ENCODE results near the gene EPPIN.
A peak's percentile ranks its signal among the peaks of the same experiment; 100 is the strongest.
"Not testable (repeated sequence)": the region's sequence is repeated elsewhere in the genome, so short reads cannot be mapped to it uniquely, and the experiment has no call there.

EPPIN gene

GRCh38 chr20:45547206-45547770 is at the start of gene EPPIN:
TSS of gene EPPIN (minus strand) at chr20:45547401. CDS start at chr20:45547357, 44 bp downstream.
- no peak for TF ChIP-seq CTCF (IDR thresholded peaks at IDR 0.05; ENCODE audit: low read length, missing control alignments)
- H3K4me3 ChIP-seq (replicated peaks; ENCODE audit: low read depth, low read length): no peak within 1 kb of the TSS
- no peak for DNase-seq (ENCODE audit: low read depth)

GRCh38 chr20:45595235-45595634 is 48.0 kb upstream of the EPPIN start:
- no peak for TF ChIP-seq CTCF (IDR thresholded peaks at IDR 0.05; ENCODE audit: low read length, missing control alignments)
- no peak overlapping the region for H3K4me3 ChIP-seq (replicated peaks; ENCODE audit: low read depth, low read length)
- DNase-seq (ENCODE audit: low read depth): no peak

- H3K4me3 ChIP-seq (replicated peaks; ENCODE audit: low read depth, low read length): no peak overlapping the region
- TF ChIP-seq CTCF (IDR thresholded peaks at IDR 0.05; ENCODE audit: low read length, missing control alignments): no peak
- no peak for DNase-seq (ENCODE audit: low read depth)
These were observed 46.3 kb upstream of the EPPIN start for GRCh38 chr20:45593498-45593897.

DNA sequence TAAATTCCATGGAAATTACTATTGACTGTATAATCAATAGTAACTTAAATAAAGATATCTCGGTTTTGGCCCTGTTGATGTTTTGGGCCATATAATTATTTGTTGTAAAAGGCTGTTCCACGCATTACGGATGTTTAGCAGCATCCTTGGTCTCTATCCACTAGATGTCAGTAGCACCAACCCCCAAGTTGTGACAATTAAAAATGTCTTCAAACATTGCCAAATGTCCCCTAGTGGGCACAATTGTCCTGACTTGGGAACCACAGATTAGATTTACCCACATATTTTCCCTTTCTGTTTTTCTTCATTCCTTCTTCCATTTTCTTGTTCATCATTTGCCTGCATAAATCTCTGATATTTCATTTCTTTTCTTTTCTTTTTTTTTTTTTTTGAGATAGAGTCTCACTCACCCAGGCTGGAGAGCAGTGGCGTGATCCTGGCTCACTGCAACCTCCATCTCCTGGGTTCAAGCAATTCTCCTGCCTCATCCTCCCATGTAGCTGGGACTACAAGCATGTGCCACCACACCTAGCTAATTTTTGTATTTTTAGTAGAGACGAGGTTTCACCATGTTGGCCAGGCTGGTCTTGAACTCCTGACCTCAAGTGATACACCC is 45.5 kb upstream of the EPPIN start:
- TF ChIP-seq CTCF (IDR thresholded peaks at IDR 0.05; ENCODE audit: low read length, missing control alignments): peak; percentile 58
- peak; percentile 47 for DNase-seq (ENCODE audit: low read depth)
- H3K4me3 ChIP-seq (replicated peaks; ENCODE audit: low read depth, low read length): no peak overlapping the region

DNA sequence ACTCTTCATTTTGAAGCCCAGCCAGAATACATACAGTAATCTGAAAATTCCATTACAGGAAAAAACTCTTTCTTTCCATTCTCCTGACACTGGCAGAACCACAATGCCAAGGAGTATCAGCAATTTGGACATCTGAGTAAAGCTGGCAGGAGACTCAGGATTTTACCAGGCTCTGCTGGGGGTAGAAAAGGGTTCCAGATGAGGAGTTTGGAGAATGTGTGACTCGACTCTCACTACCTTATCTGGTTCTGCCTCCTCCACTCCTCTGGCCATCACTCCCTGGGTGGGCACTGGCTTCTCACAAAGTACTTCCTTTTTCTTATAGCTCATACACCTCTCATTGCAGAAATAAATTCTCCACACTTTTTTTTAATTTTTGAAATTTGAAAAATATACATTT is 42.5 kb upstream of the EPPIN start:
- no peak for DNase-seq (ENCODE audit: low read depth)
- H3K4me3 ChIP-seq (replicated peaks; ENCODE audit: low read depth, low read length): no peak overlapping the region
- no peak for TF ChIP-seq CTCF (IDR thresholded peaks at IDR 0.05; ENCODE audit: low read length, missing control alignments)

GRCh38 chr20:45588800-45589199 is 41.6 kb upstream of the EPPIN start:
- H3K4me3 ChIP-seq (replicated peaks; ENCODE audit: low read depth, low read length): no peak overlapping the region
- no peak for DNase-seq (ENCODE audit: low read depth)
- no peak for TF ChIP-seq CTCF (IDR thresholded peaks at IDR 0.05; ENCODE audit: low read length, missing control alignments)

- not testable (repeated sequence) for DNase-seq (ENCODE audit: low read depth); H3K4me3 ChIP-seq (replicated peaks; ENCODE audit: low read depth, low read length)
These were observed 38.8 kb upstream of the EPPIN start for GRCh38 chr20:45585986-45586385.

GRCh38 chr20:45584294-45584693 is 37.1 kb upstream of the EPPIN start:
- H3K4me3 ChIP-seq (replicated peaks; ENCODE audit: low read depth, low read length); DNase-seq (ENCODE audit: low read depth): not testable (repeated sequence)

All from fibroblast of pulmonary artery (primary cell).